HG02973 (cell line): ENCODE data around the gene SLC7A7.
"Not testable (repeated sequence)": the region's sequence is repeated elsewhere in the genome, so short reads cannot be mapped to it uniquely, and the experiment has no call there.

ENCODE experiments used
- ATAC-seq: cut with Tn5 transposase; IDR thresholded peaks from one replicate; pipeline ENCODE4 v1.9.1; 2021; ENCODE audit warnings: moderate library complexity; ENCODE audit not compliant: unreplicated experiment

Gene SLC7A7

DNA sequence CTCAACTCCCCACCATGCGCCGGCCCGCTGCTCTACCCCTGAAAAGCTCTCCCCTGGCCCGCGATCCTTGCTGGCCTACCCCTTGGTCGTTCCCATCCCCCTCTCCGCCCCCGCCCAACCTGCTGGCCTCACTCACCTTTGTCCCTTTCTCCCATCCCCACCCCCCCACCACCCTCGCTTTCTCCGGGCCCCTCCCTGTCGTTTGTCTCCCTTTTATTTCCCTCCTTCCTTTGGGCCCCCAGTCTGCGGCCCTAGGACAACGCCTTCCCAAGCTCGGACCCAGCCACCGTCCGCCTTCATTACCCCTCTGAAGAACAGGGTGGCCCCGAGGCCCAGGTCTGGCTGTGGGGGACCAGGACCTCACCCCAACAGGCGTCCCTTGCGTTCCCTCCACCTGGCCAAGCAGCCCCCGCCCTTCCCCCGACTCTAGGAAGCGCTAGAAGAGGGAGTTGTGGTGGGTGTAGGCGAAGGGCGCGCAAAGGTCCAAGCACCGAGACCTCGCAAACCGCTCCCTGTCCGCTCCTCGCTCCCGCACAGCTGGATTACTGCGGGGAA, 6.9 kb upstream of the SLC7A7 start:
- no peak for ATAC-seq

DNA sequence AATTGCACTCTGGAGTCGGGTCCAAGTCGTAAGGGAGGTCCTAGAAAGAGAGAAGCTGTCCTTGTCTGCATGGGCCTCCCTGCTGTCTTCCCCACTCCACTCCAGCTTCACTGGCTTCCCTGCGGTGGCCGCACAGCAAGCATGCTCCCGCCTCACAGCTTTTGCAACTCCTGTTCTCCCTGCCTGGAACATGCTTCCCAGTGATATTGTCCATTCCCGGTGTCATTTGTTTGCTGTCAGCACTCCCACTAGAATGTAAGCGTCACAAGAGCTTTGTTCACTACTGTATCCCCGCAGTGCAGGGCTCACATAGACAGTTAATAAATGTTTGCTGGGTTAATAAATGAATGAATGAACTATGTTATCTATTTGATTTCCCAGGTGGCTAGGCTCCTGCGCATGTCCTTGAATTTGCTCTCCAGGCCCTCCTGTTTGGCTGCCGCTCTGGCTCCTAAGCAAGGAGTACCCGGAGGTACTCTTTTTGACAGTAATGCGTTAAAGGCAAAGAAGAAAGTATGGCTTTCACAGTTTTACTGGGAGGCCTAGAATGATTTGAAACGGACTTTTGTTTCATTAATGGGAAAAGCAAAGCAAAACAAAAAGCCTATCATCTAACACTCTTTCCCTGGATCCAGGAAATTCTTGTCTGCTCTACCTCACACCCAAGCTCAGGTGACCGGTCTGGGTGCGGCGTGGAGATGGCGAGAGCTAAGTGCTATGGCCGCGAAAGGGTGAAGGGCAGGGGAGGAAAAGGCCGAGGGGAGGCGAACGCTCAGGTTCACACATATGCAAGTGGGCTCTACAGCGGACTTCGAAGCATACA, 6.2 kb upstream of the SLC7A7 start:
- no peak for ATAC-seq

DNA sequence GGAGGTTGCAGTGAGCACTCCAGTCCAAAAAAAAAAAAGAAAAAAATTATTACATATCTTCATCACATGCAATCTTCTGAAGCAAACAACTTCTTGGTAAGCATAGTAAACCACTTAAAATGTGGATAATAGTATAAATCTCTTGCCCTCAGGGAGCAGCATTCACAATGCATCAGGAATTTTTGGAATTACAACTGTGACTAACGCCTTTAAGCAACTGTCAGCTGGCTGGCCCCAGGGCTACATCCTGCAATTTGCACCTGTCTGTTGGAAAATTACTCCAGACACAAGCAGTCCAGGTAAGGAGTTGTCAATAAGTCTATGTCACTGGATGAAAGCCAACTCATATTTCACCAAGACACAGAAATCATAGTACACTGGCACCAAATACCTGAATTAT, 5.5 kb upstream of the SLC7A7 start:
- ATAC-seq = no peak

DNA sequence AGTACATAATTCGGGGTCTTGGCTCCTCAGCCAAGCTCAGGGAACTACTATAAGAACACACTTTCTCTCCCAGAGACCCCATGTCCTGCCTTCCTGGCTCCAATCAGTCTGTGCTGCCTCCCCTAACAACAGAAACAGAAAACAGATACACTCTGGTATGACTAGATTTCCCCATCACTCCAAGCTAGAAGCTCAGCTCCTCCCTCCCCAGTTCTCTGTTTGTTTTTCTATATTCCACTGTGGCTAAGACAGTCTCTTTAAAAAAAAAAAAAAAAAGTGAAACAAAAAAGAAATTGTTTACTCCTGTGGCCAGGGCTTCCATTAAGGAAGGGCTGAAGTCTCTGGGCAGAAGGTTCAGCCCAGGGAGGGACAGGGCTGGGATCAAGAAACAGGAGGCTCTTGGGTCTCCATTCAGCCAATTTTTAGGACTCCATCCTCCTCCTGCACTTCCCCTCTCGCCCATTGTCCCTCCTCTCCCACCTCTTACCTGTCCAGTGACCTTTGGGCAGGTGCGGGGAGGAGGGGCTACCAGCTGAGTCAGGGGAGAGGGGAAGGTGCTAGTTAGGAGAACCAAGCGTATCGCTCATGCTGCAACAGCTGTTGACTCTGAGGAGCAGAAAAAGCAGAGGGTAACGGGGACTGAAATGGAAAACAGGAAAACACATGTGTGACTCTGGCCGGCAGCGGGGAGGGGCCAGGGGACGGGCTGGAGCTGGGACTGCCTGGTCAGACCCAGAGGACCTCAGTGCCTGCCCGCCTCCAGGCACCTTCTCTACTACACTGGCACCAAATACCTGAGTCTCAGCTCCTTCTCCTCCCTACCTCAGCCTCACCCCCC, 4.1 kb upstream of the SLC7A7 start:
- peak; percentile 38 for ATAC-seq

DNA sequence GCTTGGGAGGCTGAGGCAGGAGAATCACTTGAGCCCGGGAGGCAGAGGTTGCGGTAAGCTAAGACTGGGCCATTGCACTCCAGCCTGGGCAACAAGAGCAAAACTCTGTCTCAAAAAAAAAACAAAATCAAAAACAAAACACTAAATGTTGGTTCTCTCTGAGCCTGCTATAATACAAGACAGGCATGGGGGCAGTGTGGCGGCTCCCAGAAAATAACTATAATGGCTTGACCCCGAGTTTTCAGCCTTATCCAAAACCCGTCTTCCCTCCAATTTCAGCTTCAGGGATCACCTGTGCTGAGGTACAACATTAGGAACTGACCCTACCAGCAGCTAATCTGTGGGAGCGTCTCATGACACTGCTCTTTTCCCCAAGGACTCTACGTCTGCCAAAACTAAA, 862 bp downstream of the SLC7A7 start:
- no peak for ATAC-seq

DNA sequence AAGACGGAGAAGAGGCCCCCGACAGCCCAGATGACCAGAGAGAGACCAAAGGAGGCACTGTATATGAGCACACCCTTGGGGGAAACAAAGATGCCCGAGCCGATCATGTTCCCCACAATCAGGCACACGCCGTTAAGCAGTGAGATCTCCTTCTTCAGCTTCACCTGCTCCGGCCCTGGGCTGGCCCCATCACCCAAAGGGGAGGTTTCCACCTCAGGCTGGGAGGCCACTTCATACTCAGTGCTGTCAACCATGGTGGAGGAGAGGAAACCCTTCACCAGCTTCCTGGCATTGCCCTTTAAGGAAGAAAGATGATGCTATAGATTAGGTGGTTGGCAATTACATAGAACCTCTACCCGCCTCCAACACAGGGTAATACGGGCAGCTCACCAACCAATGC, 2.1 kb downstream of the SLC7A7 start:
- no peak for ATAC-seq

DNA sequence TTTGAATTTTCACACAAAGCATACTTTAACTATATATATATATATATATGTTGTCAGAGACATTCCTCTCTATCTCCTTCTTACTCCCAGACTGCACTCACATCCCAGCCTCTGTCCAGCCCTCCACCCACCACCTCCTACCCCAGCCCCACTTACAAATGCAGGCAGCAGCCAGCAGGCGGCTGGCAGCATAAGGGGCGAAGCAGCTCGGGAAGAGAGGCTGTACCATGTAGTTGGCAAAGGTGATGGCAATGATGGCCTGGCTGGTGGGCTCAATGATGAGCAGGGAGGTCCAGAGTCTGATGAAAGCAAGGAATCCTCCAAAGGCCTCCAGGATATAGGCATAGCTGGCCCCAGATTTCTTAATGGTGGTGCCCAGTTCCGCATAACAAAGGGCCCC, 2.5 kb downstream of the SLC7A7 start:
- no peak for ATAC-seq

DNA sequence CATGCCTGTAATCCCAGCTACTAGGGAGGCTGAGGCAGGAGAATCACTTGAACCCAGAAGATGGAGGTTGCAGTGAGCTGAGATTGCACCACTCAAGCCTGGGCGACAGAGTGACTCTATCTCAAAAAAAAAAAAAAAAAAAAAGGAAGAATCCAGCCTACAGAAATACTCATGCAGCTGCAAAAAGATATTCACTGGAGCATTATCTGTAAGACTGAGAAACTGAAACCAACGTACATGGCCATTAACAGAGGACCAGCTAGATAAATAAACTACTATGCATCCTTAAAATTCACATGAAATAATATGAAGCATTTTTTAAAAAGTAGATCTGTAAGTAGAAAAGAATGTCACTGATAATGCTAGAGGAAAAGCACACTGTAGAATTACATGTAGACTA, 3.5 kb downstream of the SLC7A7 start:
- no peak for ATAC-seq

DNA sequence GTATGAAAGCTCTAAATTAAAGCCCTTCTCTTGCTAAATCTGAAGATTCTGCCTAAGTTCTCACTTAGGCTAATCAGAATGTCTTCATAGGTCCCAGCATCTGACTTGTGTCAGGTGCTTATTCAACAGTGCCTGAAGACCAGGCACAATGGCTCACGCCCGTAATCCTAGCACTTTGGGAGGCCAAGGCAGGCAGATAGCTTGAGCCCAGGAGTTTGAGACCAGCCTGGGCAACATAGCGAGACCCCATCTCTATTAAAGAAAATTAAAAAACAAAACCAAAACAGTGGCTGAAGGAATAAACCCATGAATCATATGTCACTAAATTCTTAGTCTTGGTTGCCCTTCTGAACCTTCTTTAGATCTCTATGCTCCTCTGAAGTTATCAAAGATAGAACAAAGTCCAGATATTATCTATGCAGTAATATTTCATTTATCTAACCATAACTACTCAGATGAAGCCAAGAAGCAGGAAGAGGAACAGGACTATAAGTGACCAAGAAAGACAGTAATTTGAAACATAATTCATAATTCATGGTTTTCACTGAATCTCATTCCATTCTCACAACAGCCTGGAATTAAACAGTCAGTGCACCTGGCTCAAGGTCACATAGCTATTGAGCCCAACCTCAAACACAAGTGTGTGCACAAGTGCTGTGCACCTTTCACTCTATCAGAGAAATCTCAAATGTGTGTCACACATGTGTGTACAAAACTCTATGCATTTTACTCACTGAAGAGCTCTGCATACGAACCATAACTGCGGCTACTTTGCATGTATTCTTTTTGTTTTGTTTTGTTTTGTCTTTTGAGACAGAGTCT, 6.6 kb downstream of the SLC7A7 start:
- ATAC-seq = no peak

DNA sequence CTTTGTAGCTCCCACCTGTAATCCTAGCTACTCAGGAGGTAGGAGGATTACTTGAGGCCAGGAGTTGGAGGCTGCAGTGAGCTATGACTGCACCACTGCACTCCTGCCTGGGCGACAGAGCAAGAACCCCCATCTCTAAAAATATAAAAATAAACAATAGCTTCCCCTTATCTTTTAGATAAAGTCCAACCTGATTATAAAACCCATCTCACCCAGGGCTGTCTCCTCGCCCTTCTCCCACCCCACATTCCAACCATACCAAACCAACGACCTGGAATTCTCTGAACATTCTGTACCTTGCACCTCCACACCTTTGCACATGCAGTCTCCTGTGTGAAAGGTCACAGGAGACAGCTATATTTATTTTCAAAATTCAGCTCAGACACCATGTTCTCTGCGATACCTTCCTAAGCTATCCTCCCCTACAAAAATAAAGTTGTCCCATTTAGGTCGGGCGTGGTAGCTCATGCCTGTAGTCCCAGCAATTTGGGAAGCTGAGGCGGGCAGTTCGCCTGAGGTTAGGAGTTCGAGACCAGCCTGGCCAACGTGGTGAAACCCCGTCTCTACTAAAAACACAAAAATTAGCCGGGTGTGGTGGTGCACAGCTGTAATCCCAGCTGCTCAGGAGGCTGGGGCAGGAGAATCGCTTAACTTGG, 7.7 kb downstream of the SLC7A7 start:
- ATAC-seq = no peak

DNA sequence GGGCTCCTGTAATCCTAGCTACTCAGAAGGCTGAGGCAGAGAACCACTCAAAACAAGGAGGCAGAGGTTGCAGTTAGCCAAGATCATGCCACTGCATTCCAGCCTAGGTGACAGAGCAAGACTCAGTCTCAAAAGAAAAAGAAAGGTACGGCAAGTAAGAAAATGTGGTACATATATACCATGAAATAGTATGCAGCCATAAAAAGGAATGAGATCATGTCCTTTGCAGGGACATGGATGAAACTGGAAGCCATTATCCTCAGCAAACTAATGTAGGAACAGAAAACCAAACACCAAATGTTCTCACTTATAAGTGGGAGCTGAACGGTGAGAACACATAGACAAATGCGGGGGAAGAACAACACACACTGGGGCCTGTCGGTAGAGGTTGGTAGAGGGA, 10.0 kb downstream of the SLC7A7 start:
- not testable (repeated sequence) for ATAC-seq

DNA sequence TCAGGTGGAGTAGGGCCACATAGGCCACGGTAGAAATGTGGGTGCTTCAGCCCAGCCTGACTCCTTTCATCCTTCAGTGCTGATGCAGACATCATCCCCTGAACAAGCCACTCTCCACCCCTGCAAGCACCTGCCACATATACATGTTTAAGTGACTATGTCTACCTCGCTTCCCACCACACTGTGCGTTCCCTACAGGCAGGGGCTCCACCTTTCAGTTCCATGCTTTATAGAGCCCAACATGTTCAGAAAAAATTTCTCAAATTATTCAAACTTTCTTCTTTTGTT, 11.6 kb downstream of the SLC7A7 start:
- ATAC-seq = no peak

DNA sequence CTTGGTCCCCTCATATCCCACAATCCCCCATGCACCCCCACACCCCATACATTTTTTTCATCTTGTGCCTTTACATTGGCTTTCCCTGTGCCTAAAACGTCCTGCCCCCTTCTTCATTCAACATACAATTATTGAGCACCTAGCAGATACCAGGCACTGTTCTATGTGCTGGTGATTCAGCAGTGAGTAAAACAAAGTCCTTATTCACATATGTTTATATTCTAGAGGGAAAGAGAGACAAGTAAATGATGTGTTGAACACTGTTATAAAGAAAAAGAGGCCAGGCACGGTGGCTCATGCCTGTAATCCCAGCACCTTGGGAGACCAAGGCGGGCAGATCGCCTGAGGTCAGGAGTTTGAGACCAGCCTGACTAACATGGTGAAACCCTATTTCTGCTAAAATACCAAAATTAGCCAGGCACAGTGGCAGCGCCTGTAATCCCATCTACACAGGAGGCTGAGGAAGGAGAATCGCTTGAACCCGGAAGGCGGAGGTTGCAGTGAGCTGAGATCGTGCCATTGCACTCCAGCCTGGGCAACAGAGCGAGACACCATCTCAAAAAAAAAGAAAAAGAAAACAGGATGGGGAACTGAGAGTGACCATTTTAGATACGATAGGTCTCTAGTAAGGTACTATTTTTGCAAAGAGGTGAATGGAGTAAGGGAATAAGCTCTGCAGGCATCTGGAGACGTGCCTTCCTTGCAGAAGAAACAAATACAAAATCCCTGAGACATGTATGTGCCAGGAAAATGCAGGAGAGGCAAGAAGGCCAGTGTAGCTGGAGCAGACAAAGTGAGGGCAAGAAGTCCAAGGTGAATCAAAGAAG, 12.2 kb downstream of the SLC7A7 start:
- no peak for ATAC-seq

DNA sequence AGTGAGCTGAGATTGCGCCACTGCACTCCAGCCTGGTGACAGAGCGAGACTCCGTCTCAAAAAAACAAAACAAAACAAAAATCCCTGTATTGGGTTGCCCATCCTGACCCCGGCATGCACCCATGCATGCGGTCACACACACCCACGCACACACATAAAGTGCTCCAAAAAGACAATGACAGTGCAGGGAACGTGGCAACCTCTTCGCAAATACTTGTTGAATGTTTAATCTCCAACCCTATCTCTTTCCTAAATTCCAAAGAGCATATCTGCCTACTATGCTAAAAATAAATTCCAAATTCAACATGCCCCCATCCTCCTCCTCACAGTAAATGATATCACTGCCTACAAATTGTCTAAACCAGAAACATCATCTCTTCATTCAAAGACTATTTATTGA, 13.5 kb downstream of the SLC7A7 start:
- no peak for ATAC-seq

DNA sequence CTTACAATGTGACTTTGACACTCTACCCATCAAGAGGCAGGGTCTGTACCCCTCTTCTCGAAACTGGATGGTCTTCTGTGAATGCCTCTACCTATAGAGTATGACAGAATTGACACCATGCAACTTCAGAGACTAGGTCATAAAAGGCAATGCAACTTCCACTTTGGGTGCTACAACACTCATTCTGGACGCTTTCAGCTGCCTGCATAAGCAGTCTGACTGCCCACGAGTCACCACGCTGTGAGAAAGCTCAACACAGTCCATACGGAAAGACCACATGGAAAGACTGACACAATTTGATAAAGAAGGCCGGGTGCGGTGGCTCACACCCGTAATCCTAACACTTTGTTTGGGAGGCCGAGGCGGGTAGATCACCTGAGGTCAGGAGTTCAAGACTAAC, 14.9 kb downstream of the SLC7A7 start:
- no peak for ATAC-seq

DNA sequence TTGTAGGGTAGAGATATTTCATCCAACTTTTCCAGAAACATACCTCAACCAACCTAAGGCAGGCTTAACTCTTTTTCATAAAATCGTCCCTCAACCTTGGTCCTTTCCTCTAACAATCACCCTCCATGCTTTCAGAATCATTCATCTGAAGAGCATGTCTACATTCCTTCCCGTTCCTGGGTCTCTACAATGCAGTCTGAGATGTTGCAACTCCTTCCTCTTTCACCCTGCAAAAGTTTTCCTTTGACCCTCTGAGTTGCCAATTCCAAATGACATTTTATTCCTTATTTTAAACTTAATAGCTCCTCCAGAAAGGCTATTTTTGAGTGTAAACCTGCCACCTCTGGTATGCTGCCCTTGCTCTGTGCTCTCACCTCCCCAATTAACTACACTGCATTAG, 16.7 kb downstream of the SLC7A7 start:
- no peak for ATAC-seq

DNA sequence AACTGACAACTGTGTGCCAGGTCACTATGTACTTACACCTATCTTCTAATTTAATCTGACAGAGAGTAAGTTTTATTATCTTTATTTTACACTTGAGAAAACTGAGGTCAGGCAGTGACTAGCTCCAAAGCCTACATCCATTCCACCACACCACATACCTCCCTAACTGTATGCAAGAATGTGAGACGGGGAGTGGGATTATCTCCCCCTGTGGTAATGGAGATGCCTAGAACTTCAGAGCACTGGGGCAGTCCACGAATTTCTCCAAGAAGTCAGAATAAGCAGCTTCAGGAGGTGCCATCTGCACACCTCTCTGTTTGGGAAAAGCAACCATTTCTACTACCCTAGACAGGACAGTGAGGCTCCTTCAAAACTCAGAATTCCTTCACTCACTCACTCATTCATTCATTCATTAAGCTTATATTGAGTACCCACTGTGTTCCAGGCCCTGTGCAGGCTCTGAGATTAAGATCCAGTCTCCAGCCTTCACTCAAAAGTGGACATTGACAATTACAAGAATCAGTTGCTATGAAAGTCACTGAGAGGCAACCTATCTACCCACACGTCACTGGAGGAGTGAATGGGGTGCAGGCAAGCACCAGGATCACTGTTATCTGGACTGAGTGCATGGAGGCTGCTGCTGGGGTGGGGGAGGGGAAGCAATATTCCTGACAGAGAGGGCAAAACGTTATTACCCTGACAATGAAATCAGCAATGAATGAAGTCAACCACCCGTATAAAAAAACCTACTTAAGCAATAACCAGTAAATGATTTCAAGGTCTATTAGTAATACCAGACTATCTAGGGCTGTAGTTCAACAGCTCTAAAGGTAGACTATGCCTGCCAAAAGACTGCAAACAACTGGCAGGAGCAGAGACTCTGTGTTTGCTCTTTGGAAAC, 18.0 kb downstream of the SLC7A7 start:
- ATAC-seq = no peak

DNA sequence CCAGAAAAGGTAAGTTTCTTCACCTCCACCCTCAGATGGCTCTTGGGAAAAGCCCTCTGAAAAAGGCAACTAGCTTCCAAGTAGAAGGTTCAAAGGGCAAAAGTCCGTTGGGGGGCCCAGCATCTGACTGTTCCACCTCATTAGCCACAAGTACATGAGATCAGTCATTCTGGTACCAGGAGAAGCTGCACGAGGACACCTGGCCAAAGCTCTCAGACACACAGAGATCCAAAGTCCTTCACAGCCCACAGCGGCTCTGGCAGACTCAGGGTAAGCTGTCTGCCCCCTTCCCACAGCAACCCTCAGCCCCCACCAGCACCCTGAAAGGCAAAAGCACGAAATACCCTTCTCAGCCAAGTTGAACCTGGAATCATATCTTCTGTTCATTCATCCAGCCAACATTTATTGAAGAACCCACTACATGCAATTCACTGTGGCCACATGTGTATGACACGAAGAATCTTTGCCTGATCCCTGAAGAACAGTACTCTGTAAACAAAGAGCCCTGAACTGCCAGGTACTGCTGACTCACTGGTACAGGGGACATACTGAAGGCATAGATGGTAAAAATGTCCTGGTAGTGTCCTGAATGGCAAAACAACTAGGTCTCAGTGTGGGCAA, 19.0 kb downstream of the SLC7A7 start:
- peak; percentile 64 for ATAC-seq

DNA sequence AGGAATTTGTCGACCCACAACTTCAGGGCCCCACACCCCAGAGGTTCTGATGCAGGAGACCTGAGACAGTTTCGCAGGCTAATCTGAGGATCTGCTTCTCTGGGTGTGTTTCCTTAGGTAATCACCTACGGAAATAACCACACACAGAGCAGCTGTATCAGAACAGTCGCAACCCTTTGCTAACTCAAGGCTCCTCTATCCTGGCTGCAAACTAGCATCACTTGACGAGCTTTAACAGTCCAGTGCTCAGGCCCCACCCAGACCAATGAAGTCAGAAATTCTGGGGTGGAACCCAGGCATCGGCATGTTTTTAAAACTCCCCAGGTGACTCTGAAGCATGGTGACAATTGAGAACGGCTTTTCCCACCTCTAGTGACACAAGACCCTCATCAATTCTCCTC, 20.7 kb downstream of the SLC7A7 start:
- no peak for ATAC-seq
